ENCODE measurements around the gene SMOC2.

Gene SMOC2

GRCh38 chr6:168427184-168427583, 13.8 kb upstream of the SMOC2 start:
- no peaks in the 10 kb centered on the region for H3K9me3 Mint-ChIP-seq
- no peaks in the 10 kb centered on the region for H3K36me3 Mint-ChIP-seq (ENCODE audit: low read depth)
- H3K27ac Mint-ChIP-seq = no peak overlapping the region
- DNase-seq = no peak
- no peak overlapping the region for H3K4me3 Mint-ChIP-seq
- H3K27me3 Mint-ChIP-seq = peaks cover 9% of the 10 kb centered on the region
- H3K4me1 Mint-ChIP-seq (ENCODE audit: low read depth) = no peaks in the 10 kb centered on the region

GRCh38 chr6:168428052-168428826, 12.7 kb upstream of the SMOC2 start:
- Mint-ChIP-seq H3K9me3 (no peaks in the 10 kb centered on the region), H3K27me3 (peaks cover 17% of the 10 kb centered on the region), H3K27ac (no peak overlapping the region), H3K4me1 (ENCODE audit: low read depth) (no peaks in the 10 kb centered on the region), H3K4me3 (no peak overlapping the region), H3K36me3 (ENCODE audit: low read depth) (no peaks in the 10 kb centered on the region)
- DNase-seq = no peak

GRCh38 chr6:168428863-168429262, 12.1 kb upstream of the SMOC2 start:
- no peaks in the 10 kb centered on the region for H3K4me1 Mint-ChIP-seq (ENCODE audit: low read depth)
- no peak overlapping the region for H3K4me3 Mint-ChIP-seq
- H3K36me3 Mint-ChIP-seq (ENCODE audit: low read depth) = no peaks in the 10 kb centered on the region
- H3K9me3 Mint-ChIP-seq = no peaks in the 10 kb centered on the region
- peaks cover 20% of the 10 kb centered on the region for H3K27me3 Mint-ChIP-seq
- no peak for DNase-seq
- H3K27ac Mint-ChIP-seq = no peak overlapping the region

- H3K9me3 Mint-ChIP-seq = no peaks in the 10 kb centered on the region
- H3K36me3 Mint-ChIP-seq (ENCODE audit: low read depth) = no peaks in the 10 kb centered on the region
- no peaks in the 10 kb centered on the region for H3K4me1 Mint-ChIP-seq (ENCODE audit: low read depth)
- peaks cover 45% of the 10 kb centered on the region for H3K27me3 Mint-ChIP-seq
- no peak overlapping the region for H3K4me3 Mint-ChIP-seq
- DNase-seq = no peak
- H3K27ac Mint-ChIP-seq = no peak overlapping the region
These were observed 8.8 kb upstream of the SMOC2 start for GRCh38 chr6:168432196-168432595.

GRCh38 chr6:168433898-168434297, 7.1 kb upstream of the SMOC2 start:
- no peak overlapping the region for H3K27ac Mint-ChIP-seq
- no peaks in the 10 kb centered on the region for H3K36me3 Mint-ChIP-seq (ENCODE audit: low read depth)
- DNase-seq = no peak
- H3K27me3 Mint-ChIP-seq = peaks cover 41% of the 10 kb centered on the region
- no peaks in the 10 kb centered on the region for H3K9me3 Mint-ChIP-seq
- H3K4me1 Mint-ChIP-seq (ENCODE audit: low read depth) = no peaks in the 10 kb centered on the region
- no peak overlapping the region for H3K4me3 Mint-ChIP-seq

GRCh38 chr6:168434505-168434904, 6.5 kb upstream of the SMOC2 start:
- peaks cover 47% of the 10 kb centered on the region for H3K27me3 Mint-ChIP-seq
- no peaks in the 10 kb centered on the region for H3K9me3 Mint-ChIP-seq
- H3K4me3 Mint-ChIP-seq = no peak overlapping the region

GRCh38 chr6:168437751-168438150, 3.2 kb upstream of the SMOC2 start:
- Mint-ChIP-seq H3K4me1 (ENCODE audit: low read depth) (no peaks in the 10 kb centered on the region), H3K36me3 (ENCODE audit: low read depth) (no peaks in the 10 kb centered on the region), H3K27ac (no peak overlapping the region), H3K27me3 (peaks cover 59% of the 10 kb centered on the region), H3K9me3 (no peaks in the 10 kb centered on the region), H3K4me3 (no peak overlapping the region)
- no peak for DNase-seq

More at GRCh38 chr6:168434505-168434904, 6.5 kb upstream of the SMOC2 start:
- Mint-ChIP-seq H3K36me3 (ENCODE audit: low read depth) (no peaks in the 10 kb centered on the region), H3K27ac (no peak overlapping the region), H3K4me1 (ENCODE audit: low read depth) (no peaks in the 10 kb centered on the region)
- no peak for DNase-seq

- H3K4me3 Mint-ChIP-seq = no peak overlapping the region
- DNase-seq = no peak
- no peaks in the 10 kb centered on the region for H3K36me3 Mint-ChIP-seq (ENCODE audit: low read depth)
- peaks cover 65% of the 10 kb centered on the region for H3K27me3 Mint-ChIP-seq
- no peak overlapping the region for H3K27ac Mint-ChIP-seq
- no peaks in the 10 kb centered on the region for H3K4me1 Mint-ChIP-seq (ENCODE audit: low read depth)
- H3K9me3 Mint-ChIP-seq = no peaks in the 10 kb centered on the region
These were observed 2.0 kb upstream of the SMOC2 start for GRCh38 chr6:168438783-168439520.

- H3K36me3 Mint-ChIP-seq (ENCODE audit: low read depth) = no peaks in the 10 kb centered on the region
- H3K27ac Mint-ChIP-seq = no peak overlapping the region
- no peak overlapping the region for H3K4me3 Mint-ChIP-seq
- no peaks in the 10 kb centered on the region for H3K4me1 Mint-ChIP-seq (ENCODE audit: low read depth)
- H3K27me3 Mint-ChIP-seq = peaks cover 68% of the 10 kb centered on the region
- no peaks in the 10 kb centered on the region for H3K9me3 Mint-ChIP-seq
- DNase-seq = no peak
These were observed 1.1 kb upstream of the SMOC2 start for GRCh38 chr6:168439794-168440450.

GRCh38 chr6:168441434-168442391, 729 bp downstream of the SMOC2 start:
- DNase-seq = no peak
- H3K27ac Mint-ChIP-seq = no peak overlapping the region
- no peak overlapping the region for H3K4me3 Mint-ChIP-seq
- H3K27me3 Mint-ChIP-seq = peaks cover 68% of the 10 kb centered on the region
- no peaks in the 10 kb centered on the region for H3K9me3 Mint-ChIP-seq
- no peaks in the 10 kb centered on the region for H3K36me3 Mint-ChIP-seq (ENCODE audit: low read depth)
- no peaks in the 10 kb centered on the region for H3K4me1 Mint-ChIP-seq (ENCODE audit: low read depth)

GRCh38 chr6:168442646-168443045, 1.7 kb downstream of the SMOC2 start:
- H3K27me3 Mint-ChIP-seq = peaks cover 67% of the 10 kb centered on the region
- no peaks in the 10 kb centered on the region for H3K36me3 Mint-ChIP-seq (ENCODE audit: low read depth)
- no peak for DNase-seq
- H3K4me1 Mint-ChIP-seq (ENCODE audit: low read depth) = no peaks in the 10 kb centered on the region
- H3K4me3 Mint-ChIP-seq = no peak overlapping the region
- H3K27ac Mint-ChIP-seq = no peak overlapping the region
- no peaks in the 10 kb centered on the region for H3K9me3 Mint-ChIP-seq

- no peak overlapping the region for H3K4me3 Mint-ChIP-seq
- no peaks in the 10 kb centered on the region for H3K36me3 Mint-ChIP-seq (ENCODE audit: low read depth)
- H3K4me1 Mint-ChIP-seq (ENCODE audit: low read depth) = no peaks in the 10 kb centered on the region
- no peak overlapping the region for H3K27ac Mint-ChIP-seq
- peaks cover 67% of the 10 kb centered on the region for H3K27me3 Mint-ChIP-seq
- DNase-seq = no peak
- H3K9me3 Mint-ChIP-seq = no peaks in the 10 kb centered on the region
These were observed 6.3 kb downstream of the SMOC2 start for GRCh38 chr6:168447282-168447681.

GRCh38 chr6:168447700-168448099, 6.7 kb downstream of the SMOC2 start:
- Mint-ChIP-seq H3K27me3 (peaks cover 63% of the 10 kb centered on the region), H3K4me3 (no peak overlapping the region), H3K9me3 (no peaks in the 10 kb centered on the region), H3K36me3 (ENCODE audit: low read depth) (no peaks in the 10 kb centered on the region), H3K27ac (no peak overlapping the region), H3K4me1 (ENCODE audit: low read depth) (no peaks in the 10 kb centered on the region)
- DNase-seq = no peak

- Mint-ChIP-seq H3K4me3 (no peak overlapping the region), H3K27ac (no peak overlapping the region), H3K27me3 (peaks cover 58% of the 10 kb centered on the region), H3K9me3 (no peaks in the 10 kb centered on the region), H3K36me3 (ENCODE audit: low read depth) (no peaks in the 10 kb centered on the region), H3K4me1 (ENCODE audit: low read depth) (no peaks in the 10 kb centered on the region)
- no peak for DNase-seq
These were observed 7.4 kb downstream of the SMOC2 start for GRCh38 chr6:168448243-168448855.
